CD4-positive, alpha-beta T cell treated with Interleukin-15 for 4 hours (primary cell): ENCODE results near the gene TNIP3.
"Not testable (repeated sequence)": the region's sequence is repeated elsewhere in the genome, so short reads cannot be mapped to it uniquely, and the experiment has no call there.

Source experiments
- DNase-seq: peaks from one replicate; pipeline ENCODE4 v3.0.0-alpha.2; 2020; ENCODE audit warnings: low spot score

The TNIP3 gene

DNA sequence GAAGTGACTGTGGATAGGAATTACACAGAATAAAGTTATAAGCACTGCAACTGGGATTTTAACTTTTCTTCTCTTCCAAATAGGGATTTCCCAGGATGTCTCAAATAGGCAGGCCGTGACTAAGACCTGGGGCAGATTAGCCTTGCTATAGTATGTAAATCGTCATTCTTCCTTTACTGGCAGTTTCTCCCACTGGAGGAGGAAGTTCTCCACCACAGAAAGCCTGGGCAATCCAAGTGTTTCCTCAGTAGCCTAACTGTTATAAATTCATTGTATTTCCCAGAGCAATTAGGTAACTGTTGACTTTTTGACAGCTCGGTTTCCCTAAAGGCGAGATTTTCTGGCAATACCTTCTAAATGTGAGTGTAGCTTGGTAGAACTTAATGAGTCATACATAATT, at the start of gene TNIP3:
Gene TNIP3, minus strand, starts transcription at position 31 of the 400 bp plus-strand sequence. CDS start 196 bp downstream, outside the sequence.
- no peak for DNase-seq

GRCh38 chr4:121212806-121213205, 48.7 kb upstream of the TNIP3 start:
- DNase-seq: no peak

DNA sequence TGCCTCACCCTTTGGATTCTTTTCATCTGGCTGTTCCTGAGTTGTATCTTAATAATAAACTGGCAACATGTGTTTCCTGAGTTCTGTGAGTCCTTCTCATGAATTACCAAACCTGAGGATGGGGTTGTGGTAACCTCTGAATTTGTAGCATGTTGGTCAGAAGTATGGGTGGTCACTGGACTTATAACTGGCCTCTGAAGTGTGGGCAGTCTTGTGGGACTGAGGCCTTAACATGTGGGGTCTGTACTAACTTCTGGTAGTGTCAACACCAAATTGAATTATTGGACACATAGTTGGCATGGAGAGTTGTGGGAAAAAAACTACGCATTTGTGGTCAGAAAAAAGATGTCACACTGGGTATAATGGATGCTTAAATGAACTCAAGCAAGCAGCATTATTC, 45.0 kb upstream of the TNIP3 start:
- DNase-seq: no peak

- DNase-seq: no peak
Observed at GRCh38 chr4:121208244-121209007, 44.3 kb upstream of the TNIP3 start.

DNA sequence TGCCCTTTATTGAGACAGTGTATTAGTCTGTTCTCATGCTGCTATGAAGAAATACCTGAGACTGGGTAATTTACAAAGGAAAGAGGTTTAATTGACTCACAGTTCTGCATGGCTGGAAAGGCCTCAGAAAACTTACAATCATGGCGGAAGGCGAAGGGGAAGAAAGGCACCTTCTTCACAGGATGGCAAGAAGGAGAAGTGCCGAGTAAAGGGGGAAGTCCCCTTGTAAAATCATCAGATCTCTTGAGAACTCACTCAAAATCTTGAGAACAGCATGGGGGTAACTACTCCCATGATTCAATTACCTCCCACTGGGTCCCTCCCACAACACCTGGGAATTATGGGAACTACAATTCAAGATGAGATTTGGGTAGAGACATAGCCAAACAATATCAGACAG, 41.7 kb upstream of the TNIP3 start:
- not testable (repeated sequence) for DNase-seq

- DNase-seq: no peak
Observed at GRCh38 chr4:121200795-121201472, 36.8 kb upstream of the TNIP3 start.

GRCh38 chr4:121199742-121200561, 35.8 kb upstream of the TNIP3 start:
- peak; percentile 50 for DNase-seq

GRCh38 chr4:121198251-121198650, 34.1 kb upstream of the TNIP3 start:
- no peak for DNase-seq

GRCh38 chr4:121195649-121196048, 31.5 kb upstream of the TNIP3 start:
- no peak for DNase-seq

DNA sequence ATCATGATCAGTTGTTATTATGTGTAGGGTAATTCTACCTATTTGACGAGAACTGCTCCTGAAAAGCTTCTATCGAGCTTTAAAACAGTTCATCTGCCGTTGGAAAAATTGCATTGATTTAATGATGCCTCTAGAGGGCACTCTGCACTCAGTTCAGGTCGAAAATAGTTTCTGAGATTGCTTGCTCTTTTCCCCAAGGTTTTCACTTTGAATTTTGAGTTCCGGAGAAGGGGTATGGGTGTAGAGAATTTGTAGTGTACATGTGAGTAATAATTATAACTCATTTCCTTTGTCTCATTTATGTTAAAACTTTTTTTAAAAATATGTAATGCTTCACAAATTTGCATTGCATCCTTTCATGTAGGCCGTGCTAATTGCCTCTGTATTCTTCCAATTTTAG, 28.4 kb upstream of the TNIP3 start:
- peak; percentile 67 for DNase-seq

DNA sequence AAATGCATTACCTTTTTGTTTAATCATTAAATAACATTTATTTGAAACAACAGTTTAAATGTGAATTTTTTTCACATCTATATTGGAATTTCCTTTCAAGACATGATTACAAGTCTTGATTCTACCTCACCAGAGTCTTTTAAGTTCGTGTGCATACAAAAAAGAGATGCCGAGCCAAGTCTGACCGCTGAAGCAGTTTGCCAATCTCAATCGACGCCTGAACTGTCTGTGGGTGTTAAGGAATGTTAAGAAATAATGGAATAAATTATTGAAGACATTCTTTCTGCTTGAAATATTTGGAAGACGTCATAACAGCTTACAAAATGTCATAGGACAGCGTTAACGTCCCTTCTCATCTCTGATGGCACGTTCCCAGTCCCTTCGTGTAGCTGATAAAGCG, 27.9 kb upstream of the TNIP3 start:
- DNase-seq: no peak

- no peak for DNase-seq
Observed at GRCh38 chr4:121191361-121191760, 27.2 kb upstream of the TNIP3 start.

DNA sequence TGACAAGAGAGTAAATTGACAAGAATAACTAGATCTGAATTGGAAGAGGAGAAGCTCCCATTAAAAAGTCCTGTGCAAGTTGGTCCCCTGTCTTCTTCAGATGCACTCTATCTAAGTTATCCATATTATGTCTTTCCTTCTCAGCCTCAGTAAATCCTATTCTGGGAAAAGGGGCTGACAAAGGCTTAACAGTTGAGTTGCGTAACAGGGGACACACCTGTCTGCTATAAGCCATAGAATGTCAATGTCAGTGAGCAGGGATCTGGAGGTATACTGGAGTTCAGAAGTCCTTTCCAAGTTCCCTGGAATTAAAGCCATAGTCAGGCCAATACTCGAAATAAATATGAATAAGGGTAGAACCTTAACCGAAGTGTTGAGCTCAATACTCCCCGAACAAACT, 26.3 kb upstream of the TNIP3 start:
- no peak for DNase-seq

GRCh38 chr4:121189326-121190215, 25.4 kb upstream of the TNIP3 start:
- peak; percentile 66 for DNase-seq

- DNase-seq: no peak
Observed at GRCh38 chr4:121187206-121187605, 23.1 kb upstream of the TNIP3 start.

DNA sequence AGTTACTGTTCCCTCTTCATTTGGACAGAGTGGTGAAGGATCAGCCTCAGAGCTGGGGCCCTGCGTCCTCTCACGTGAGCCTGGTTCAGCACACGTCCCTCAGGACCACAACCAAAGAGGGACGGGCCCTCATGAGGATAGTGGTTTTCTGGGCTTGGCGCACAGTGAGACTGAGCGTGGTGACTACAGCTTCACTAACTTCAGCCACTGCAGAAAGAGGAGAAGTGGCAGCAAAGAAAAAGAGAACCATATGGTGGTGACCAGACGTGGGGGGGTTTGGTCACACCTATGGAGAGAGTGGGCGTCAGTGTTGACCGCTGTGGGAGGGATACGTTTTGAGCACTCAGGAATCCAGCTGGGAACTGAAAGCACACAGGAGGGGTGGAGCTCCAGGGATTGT, 21.8 kb upstream of the TNIP3 start:
- DNase-seq: no peak

DNA sequence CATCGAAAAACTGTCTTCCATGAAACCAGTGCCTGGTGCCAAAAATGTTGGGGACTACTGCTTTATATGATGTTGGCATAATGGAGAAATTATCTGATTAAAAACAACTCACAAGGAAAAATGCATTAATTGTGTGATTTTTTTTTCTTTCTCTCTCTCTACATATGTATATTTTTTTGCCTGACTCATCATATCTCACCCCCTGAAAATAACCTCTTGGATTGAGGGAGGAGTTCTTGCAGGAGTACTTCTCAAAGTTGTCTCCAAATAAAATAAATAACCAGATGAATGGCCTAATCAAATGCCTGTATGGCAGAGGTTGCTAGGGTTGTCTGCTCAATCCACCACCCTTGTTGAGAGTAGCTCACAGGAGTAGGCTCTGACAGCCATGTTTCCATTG, 19.9 kb upstream of the TNIP3 start:
- no peak for DNase-seq

DNA sequence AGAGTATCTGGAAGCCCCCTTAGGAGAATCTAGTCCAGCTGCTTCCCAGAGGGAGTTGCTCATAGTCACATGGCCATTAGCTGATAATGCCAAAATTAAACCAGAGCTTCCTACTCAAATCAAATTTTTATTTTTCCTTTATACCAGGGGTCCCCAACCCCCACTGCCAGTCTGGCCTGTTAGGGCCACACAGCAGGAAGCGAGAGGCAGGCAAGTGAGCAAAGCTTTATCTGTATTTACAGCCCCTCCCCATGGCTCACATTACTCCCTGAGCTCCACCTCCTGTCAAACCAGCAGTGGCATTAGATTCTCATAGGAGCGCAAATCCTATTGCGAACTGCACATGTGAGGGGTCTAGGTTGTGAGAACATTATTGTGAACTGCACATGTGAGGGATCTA, 19.2 kb upstream of the TNIP3 start:
- DNase-seq: no peak

DNA sequence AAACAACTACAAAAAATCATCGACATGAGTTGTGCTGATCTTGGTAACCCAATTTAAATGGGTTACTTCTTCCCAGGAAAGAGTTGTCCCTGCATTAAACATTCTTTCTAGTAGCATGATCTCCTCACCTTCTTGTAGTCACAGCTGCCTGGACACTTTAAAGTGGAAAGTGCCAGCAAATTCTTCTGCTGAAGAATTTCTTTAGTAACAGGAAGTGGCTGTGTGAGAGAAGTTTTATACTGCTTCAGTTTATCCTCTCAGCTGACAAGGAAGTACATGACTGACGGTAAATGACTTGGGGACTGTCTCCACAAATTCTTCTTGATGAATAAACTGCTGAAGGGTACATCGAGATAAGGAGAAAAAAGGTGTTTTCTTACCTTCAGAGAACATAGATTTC, 18.2 kb upstream of the TNIP3 start:
- peak; percentile 61 for DNase-seq

DNA sequence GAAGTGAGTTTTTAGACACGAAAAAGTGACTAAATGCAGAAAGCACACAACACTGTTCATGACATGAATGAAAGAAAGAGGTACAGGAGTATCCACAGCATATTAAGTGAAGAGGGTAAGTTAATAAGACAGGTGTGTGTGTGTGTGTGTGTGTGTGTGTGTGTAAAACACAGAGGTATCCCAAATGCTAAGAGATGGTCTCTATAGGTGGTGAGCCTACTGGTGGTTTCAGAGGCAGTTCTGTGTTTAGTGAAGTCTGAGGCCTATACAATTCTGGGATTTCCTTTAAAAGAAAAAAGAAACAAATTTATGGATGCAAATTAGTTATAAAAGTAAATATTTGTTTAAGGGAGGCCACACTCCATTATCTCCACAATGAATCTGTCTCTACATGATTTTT, 17.4 kb upstream of the TNIP3 start:
- DNase-seq: no peak

DNA sequence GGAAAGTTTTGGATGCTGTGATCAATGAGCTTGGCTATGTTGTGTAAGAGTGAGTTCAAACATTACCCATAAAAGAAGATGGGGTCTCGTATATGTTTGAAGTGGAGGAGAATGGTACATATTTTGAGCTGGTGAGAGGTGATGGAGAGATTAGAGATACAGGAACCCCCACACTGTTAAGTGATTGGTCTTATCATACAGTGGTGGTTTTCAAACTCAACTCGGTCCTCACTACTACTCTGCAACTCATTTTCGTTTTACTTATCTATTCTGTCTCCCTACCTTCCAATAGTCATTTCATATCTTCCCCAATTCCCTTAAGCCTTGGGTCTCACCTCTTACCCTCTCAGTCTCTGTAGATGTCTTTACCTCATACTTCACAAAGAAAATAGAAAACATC, 16.4 kb upstream of the TNIP3 start:
- no peak for DNase-seq
